Stimulated activated naive CD4-positive, alpha-beta T cell treated with Interleukin-2 at 50 U/mL for 16 hours (primary cell): ENCODE data around the gene KRTAP26-1.

ENCODE experiments used
- DNase-seq: peaks from one replicate; lab custom pipeline; 2025; lab: John Stamatoyannopoulos, UW

Gene KRTAP26-1

DNA sequence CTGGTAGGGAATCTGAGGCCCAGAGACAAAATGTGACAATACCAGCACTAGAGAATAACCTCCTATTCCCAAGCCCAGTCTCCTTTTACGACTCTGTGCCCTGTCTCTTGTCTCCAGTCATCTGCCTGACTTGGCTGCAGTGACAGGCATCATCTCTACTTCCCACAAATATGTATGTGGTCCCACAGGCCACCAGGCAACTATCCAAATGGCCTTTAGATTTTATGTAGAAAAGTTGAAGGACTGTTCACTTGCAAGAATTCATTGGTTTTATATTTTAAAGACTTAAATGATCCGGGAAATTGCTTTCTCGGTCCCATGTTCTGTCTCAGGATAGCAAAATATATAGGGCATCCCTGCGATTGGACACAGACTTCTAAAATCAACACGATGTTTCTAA lies 49.0 kb downstream of the KRTAP26-1 start:
- DNase-seq, result no peak

DNA sequence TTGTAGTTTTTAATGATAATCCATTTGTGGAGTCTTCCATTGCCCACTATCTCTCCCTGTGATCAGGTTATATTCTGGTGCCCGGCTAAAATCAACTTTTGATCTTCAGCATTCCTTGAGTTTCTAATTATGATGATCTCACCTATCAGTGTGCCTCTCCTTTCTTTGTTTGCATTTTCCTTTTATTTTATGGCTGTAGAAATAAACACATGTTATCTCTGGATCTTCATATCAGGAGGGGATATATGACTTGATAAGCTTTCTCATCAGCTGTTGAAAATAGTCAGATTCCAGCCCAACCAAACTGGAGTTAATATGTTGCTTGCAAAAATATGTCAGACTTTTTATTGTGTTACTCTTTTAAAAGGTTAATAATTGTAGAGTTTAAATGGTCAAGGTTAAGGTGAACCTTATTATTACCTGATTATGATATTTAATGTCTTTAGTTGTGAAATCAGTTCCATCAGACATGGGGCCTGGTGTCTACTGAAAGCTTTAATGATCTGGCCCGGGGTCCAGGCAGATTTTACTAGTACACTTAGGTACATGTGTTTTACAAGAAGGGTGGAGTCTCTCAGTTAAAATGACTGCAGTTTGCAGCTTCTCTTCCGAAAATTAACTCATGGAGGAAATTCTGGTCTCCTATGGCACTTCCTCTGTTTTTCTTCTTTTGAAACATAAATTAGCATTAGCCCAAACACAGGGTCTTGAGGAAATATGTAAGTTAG lies 50.1 kb downstream of the KRTAP26-1 start:
- no peak for DNase-seq
